AG09319 (cell line): Measurements from ENCODE around the gene PML.

ENCODE experiments used
- DNase-seq: peaks from one replicate; pipeline ENCODE4 v3.0.0-alpha.2; 2010; ENCODE audit warnings: low read depth; ENCODE audit errors: extremely low read depth
- CTCF ChIP-seq: IDR thresholded peaks from 2 replicates; pipeline ENCODE4 v1.5.1; 2011; ENCODE audit warnings: low read depth, mild to moderate bottlenecking, inconsistent platforms, low read length, moderate library complexity

The PML gene

DNA sequence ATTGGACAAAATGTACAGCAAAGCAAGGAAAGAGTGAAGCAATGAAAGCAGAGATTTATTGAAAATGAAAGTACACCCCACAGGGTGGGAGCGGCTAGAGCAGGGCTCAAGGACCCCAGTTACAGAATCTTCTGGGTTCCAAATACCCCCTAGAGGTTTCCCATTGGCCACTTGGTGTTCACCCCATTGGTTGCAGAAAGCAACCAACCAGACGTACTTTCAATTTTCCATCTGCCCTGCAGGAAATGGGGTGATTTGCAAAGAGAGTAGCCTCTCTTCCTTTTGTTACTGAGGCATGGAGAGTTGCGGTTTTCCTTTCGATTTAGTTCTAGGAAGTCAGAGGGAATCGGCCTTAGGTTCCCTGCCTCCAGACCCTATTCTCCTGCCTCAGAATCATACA lies 2.4 kb downstream of the PML start:
- DNase-seq = no peak
- no peak for TF ChIP-seq CTCF

DNA sequence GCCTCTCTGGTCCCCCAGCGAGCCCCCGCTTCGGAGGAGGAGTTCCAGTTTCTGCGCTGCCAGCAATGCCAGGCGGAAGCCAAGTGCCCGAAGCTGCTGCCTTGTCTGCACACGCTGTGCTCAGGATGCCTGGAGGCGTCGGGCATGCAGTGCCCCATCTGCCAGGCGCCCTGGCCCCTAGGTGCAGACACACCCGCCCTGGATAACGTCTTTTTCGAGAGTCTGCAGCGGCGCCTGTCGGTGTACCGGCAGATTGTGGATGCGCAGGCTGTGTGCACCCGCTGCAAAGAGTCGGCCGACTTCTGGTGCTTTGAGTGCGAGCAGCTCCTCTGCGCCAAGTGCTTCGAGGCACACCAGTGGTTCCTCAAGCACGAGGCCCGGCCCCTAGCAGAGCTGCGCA lies 3.5 kb downstream of the PML start:
- no peak for DNase-seq
- no peak for TF ChIP-seq CTCF

DNA sequence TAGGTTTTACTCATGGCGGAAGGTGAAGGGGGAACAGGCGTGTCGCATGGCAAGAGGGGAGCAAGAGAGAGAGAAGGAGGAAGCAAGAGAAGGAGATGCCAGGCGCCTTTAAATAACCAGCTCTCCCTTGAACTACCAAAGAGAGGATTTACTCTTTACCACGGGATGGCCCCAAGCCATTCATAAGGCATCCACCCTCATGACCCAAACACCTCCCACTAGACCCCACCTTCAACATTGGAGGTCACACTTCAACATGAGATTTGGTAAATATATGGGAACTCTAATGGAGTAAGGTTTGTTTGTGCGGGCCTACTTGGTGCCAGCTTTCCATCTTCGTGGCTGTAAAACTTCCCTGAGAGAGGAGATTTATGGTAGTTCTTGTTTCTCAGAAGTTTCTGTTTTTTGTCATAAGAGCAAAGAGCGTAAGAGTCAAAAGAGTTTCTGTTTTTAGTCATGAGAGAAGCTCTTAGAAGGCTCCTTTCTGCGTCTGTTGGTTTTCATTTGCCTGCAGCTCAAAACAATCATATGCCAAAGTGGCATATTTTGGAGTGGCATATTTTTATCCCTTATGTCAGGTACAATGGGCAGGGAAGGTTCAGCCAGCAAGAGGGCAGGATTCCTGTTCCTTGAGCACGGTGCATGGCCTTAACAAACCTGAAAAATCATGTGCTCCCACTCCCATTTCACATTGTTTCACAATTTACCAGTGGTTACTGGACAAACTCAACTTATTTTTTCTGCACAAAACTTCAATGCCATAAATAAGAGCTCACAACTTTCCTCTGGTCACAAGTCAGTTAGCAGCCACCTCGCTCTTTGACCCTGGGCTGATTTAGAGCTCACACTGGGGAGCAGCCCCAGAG lies 12.5 kb downstream of the PML start:
- DNase-seq = no peak
- TF ChIP-seq CTCF = no peak

DNA sequence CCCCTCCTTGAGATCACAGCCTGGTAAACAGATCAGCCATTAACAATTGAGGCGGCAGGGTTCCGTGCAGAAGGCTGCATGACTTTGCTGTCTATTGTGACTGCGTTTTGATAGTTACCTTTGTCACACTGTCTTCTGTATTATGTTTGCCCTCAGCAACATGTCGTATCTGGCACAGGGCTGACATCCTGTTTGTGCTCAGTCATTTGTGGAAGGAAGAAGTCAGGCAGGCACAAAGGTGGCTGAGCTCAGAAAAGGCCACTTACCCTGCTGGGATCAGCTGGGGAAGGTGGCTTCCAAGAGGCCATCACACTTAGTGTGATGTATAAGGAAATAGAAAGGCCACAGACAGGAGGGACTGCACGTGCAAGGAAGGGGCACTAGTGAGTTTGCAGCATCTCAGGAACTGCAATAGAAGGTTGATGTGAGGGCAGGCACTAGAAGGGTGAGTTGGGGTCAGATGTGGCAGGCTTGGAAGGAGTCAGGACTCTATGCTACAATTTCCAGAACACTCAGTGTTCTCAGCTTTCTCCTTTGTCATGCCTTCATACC lies 13.4 kb downstream of the PML start:
- TF ChIP-seq CTCF = no peak
- no peak for DNase-seq

GRCh38 chr15:74008901-74009300 lies 14.4 kb downstream of the PML start:
- no peak for DNase-seq
- TF ChIP-seq CTCF = no peak

DNA sequence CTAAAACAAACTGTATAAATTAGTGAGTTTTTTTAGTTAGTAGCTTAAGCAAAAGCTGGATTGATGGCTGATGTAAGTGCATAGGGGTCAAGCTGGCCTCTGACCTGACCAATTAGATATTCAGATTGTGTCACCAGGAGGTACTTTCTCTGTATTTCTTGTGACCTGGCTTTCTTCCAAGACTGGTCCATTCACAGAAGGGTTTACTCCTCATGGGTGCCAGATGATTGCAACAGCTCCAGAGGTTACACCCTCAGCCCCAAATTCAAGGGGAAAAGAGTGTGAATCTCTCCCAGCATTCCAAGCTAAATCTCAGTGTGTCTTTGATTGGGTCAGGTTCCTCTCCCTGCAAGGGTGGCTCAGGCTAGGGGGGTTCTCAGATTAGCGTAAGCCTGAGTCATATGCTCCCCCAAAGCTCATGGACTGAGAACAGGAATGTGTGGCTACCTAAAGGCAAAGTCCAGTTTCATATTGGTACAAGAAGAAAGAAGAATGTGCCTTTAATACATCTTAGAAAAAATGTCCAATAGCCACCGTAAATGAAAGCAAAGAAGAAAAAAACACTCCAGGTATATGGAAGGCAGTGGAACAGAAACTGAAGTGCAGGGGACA lies 16.5 kb downstream of the PML start:
- TF ChIP-seq CTCF = no peak
- DNase-seq = no peak

DNA sequence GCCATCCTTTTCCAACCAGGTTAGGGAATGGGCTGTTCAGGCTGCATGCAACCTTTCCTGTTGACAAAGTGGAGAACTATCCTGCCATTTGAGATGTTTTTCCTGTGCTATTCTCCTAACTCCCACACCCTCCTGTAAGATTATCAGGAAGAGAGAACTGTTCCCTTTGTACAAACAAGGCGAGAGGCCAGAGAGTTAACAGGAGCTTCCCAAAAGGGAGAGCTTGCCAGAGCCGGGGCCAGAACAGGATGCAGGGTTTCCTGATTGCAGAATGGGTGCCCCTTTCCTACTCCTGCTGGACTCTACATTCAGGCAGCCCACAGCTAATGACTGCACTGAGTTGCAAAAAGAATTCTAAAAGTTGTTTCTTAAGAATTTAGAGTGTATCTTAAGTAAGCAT lies 17.1 kb downstream of the PML start:
- TF ChIP-seq CTCF = no peak
- no peak for DNase-seq
